ENCODE measurements around the gene IL11. TPM values are rescaled to one million over a fixed set of nuclear protein-coding genes. Genes with fewer than 3 reads are reported as not detected.

IL11 gene
- total and polyA plus RNA-seq, 2 of the 13 experiments (the other 11 are each of a cell fraction or from before 2014, with no cell fraction given) = 2.5 to 2.9 TPM

DNA sequence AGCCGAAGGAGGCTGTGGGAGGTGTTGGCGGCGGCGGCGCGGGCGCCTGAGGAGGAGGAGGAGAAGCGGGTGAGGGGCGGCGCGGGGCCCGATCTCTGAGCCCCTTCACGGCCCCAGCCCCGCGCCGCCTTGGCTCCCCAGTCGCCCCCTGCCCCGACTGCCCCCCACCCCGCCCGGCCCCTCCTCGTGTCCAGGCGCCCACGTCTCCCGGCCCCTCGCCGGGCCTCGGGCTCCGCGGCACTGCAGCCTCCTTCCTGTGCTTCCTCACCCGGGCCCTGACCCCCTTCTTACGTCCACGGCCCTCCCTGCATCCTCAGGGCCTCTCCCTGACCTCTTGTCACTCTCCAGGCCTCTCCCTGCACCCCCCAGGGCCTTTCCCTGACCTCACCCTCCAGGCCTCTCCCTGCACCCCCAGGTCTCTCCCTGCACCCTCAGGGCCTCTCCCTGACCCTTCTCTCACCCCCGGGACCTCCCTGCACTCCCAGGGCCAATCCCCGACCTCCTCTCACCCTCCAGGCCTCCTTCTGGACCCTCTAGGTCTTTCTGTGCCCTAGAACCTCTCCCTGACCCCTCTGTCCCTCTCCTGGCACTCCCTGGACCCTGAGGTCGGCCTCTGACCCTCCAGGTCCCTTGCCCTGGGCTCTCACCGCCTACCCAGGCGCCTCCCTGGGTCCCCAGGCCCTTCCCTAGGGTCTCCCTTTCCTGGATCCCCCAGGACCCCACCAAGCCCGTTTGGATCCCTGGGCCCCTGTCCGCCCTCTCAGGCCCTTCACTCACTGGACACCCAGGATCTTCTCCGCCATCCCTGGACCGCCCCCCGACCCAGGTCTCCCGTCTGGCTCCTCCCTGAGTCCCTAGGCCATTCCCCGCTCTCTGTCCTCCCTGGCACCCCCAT lies 30.1 kb downstream of the IL11 start (continued):
- TF ChIP-seq, protein P1, sequence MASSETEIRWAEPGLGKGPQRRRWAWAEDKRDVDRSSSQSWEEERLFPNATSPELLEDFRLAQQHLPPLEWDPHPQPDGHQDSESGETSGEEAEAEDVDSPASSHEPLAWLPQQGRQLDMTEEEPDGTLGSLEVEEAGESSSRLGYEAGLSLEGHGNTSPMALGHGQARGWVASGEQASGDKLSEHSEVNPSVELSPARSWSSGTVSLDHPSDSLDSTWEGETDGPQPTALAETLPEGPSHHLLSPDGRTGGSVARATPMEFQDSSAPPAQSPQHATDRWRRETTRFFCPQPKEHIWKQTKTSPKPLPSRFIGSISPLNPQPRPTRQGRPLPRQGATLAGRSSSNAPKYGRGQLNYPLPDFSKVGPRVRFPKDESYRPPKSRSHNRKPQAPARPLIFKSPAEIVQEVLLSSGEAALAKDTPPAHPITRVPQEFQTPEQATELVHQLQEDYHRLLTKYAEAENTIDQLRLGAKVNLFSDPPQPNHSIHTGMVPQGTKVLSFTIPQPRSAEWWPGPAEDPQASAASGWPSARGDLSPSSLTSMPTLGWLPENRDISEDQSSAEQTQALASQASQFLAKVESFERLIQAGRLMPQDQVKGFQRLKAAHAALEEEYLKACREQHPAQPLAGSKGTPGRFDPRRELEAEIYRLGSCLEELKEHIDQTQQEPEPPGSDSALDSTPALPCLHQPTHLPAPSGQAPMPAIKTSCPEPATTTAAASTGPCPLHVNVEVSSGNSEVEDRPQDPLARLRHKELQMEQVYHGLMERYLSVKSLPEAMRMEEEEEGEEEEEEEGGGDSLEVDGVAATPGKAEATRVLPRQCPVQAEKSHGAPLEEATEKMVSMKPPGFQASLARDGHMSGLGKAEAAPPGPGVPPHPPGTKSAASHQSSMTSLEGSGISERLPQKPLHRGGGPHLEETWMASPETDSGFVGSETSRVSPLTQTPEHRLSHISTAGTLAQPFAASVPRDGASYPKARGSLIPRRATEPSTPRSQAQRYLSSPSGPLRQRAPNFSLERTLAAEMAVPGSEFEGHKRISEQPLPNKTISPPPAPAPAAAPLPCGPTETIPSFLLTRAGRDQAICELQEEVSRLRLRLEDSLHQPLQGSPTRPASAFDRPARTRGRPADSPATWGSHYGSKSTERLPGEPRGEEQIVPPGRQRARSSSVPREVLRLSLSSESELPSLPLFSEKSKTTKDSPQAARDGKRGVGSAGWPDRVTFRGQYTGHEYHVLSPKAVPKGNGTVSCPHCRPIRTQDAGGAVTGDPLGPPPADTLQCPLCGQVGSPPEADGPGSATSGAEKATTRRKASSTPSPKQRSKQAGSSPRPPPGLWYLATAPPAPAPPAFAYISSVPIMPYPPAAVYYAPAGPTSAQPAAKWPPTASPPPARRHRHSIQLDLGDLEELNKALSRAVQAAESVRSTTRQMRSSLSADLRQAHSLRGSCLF (CRISPR knock-in tag; IDR thresholded peaks at IDR 0.05; ENCODE audit: borderline replicate concordance) = no peak
- TF ChIP-seq CC2D1A (CRISPR knock-in tag; IDR thresholded peaks at IDR 0.05) (0 out of 2 replicates have a peak, but pooled peaks have one; percentile 28), WIZ (CRISPR knock-in tag; IDR thresholded peaks at IDR 0.05) (no peak), ZNF747 (CRISPR knock-in tag; IDR thresholded peaks at IDR 0.05; ENCODE audit: borderline replicate concordance) (no peak), YEATS4 (CRISPR knock-in tag; IDR thresholded peaks at IDR 0.05; ENCODE audit: borderline replicate concordance) (no peak)
- TF ChIP-seq, protein P2, sequence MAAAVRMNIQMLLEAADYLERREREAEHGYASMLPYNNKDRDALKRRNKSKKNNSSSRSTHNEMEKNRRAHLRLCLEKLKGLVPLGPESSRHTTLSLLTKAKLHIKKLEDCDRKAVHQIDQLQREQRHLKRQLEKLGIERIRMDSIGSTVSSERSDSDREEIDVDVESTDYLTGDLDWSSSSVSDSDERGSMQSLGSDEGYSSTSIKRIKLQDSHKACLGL (CRISPR knock-in tag; IDR thresholded peaks at IDR 0.05) = peak; percentile 62; the same call in 1 of the 2 replicates
- TF ChIP-seq, protein P3, sequence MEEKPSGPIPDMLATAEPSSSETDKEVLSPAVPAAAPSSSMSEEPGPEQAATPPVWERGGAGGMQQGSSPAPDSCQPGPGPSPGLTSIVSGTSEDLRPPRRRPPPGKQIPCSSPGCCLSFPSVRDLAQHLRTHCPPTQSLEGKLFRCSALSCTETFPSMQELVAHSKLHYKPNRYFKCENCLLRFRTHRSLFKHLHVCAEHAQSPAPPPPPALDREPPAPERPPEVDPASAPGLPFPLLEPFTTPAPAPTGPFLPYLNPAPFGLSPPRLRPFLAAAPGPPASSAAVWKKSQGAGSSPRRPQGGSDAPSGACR (CRISPR knock-in tag; IDR thresholded peaks at IDR 0.05) = 0 out of 2 replicates have a peak, but pooled peaks have one; percentile 66
- TF ChIP-seq, protein P4, sequence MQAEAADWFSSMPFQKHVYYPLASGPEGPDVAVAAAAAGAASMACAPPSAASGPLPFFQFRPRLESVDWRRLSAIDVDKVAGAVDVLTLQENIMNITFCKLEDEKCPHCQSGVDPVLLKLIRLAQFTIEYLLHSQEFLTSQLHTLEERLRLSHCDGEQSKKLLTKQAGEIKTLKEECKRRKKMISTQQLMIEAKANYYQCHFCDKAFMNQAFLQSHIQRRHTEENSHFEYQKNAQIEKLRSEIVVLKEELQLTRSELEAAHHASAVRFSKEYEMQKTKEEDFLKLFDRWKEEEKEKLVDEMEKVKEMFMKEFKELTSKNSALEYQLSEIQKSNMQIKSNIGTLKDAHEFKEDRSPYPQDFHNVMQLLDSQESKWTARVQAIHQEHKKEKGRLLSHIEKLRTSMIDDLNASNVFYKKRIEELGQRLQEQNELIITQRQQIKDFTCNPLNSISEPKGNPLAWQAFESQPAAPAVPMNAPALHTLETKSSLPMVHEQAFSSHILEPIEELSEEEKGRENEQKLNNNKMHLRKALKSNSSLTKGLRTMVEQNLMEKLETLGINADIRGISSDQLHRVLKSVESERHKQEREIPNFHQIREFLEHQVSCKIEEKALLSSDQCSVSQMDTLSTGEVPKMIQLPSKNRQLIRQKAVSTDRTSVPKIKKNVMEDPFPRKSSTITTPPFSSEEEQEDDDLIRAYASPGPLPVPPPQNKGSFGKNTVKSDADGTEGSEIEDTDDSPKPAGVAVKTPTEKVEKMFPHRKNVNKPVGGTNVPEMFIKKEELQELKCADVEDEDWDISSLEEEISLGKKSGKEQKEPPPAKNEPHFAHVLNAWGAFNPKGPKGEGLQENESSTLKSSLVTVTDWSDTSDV (CRISPR knock-in tag; IDR thresholded peaks at IDR 0.05) = no peak
